HG03520 (cell line): ENCODE data around the gene LMX1B.

ENCODE experiments used
- ATAC-seq: cut with Tn5 transposase; IDR thresholded peaks from one replicate; pipeline ENCODE4 v1.9.1; 2021; ENCODE audit warnings: mild to moderate bottlenecking, moderate library complexity; ENCODE audit not compliant: unreplicated experiment

LMX1B gene

GRCh38 chr9:126693428-126693944 lies 79.8 kb downstream of the LMX1B start:
- no peak for ATAC-seq

- ATAC-seq, result no peak
Observed at GRCh38 chr9:126694206-126695081, 80.7 kb downstream of the LMX1B start.

- ATAC-seq, result no peak
Observed at GRCh38 chr9:126695186-126695585, 81.5 kb downstream of the LMX1B start.

GRCh38 chr9:126695701-126696400 lies 82.1 kb downstream of the LMX1B start:
- no peak for ATAC-seq

- ATAC-seq, result no peak
Observed at GRCh38 chr9:126696401-126697145, 82.8 kb downstream of the LMX1B start.

- ATAC-seq, result no peak
Observed at GRCh38 chr9:126697330-126697729, 83.6 kb downstream of the LMX1B start.

GRCh38 chr9:126698251-126698650 lies 84.5 kb downstream of the LMX1B start:
- no peak for ATAC-seq

- ATAC-seq, result no peak
Observed at GRCh38 chr9:126698756-126699155, 85.0 kb downstream of the LMX1B start.

- ATAC-seq, result no peak
Observed at GRCh38 chr9:126699401-126699881, 85.7 kb downstream of the LMX1B start.

- no peak for ATAC-seq
Observed at GRCh38 chr9:126700296-126700695, 86.6 kb downstream of the LMX1B start.

GRCh38 chr9:126700903-126701812 lies 87.4 kb downstream of the LMX1B start:
- ATAC-seq, result no peak

- ATAC-seq, result no peak
Observed at GRCh38 chr9:126701813-126702140, 88.0 kb downstream of the LMX1B start.

- ATAC-seq, result no peak
Observed at GRCh38 chr9:126702151-126703001, 88.6 kb downstream of the LMX1B start.

- ATAC-seq, result no peak
Observed at GRCh38 chr9:126703002-126703865, 89.5 kb downstream of the LMX1B start.

- no peak for ATAC-seq
Observed at GRCh38 chr9:126703866-126704156, 90.1 kb downstream of the LMX1B start.

- ATAC-seq, result no peak
Observed at GRCh38 chr9:126704157-126704891, 90.6 kb downstream of the LMX1B start.

GRCh38 chr9:126704892-126705766 lies 91.4 kb downstream of the LMX1B start:
- no peak for ATAC-seq
